Loucy (cell line): ENCODE data around the gene DDIT3.

Source experiments
- EZH2phosphoT487 ChIP-seq: fragments of 200-600 bp; IDR thresholded peaks from 2 replicates; pipeline ENCODE4 v1.6.1; 2018; ENCODE audit warnings: antibody characterized with exemption, mild to moderate bottlenecking, moderate library complexity, borderline replicate concordance
- TF ChIP-seq, protein P1 (sequence below): fragments of 200-600 bp; sonication (generic); conservative IDR thresholded peaks from 2 replicates; pipeline ENCODE4 v1.5.1; 2014; ENCODE audit warnings: mild to moderate bottlenecking, antibody characterized with exemption, low read length

DNA sequence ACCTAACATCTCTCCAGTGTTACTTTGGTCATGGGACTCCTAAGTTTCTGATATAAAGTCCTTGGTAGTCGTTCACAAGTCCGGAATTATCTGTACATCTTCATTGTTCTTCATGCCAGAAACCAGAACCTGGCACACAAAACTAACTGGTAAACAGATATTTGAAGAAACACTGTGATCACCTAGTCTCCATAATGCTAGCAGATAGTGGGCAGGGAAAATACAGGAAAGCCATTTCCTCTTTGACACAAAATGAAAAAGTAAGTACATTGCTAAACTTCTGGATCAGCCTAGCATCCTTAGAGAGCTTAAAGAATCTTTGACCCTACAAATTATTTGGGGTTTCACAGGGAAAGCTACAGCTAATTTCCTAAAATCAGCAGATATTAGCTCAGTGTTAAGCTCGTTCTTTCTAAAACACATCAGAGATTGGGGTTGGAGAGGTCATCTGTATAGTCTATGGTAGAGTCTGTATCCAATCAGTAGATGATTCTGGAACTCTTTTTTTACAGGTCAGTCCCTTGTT is 4.8 kb downstream of the DDIT3 start:
- TF ChIP-seq, protein P1, sequence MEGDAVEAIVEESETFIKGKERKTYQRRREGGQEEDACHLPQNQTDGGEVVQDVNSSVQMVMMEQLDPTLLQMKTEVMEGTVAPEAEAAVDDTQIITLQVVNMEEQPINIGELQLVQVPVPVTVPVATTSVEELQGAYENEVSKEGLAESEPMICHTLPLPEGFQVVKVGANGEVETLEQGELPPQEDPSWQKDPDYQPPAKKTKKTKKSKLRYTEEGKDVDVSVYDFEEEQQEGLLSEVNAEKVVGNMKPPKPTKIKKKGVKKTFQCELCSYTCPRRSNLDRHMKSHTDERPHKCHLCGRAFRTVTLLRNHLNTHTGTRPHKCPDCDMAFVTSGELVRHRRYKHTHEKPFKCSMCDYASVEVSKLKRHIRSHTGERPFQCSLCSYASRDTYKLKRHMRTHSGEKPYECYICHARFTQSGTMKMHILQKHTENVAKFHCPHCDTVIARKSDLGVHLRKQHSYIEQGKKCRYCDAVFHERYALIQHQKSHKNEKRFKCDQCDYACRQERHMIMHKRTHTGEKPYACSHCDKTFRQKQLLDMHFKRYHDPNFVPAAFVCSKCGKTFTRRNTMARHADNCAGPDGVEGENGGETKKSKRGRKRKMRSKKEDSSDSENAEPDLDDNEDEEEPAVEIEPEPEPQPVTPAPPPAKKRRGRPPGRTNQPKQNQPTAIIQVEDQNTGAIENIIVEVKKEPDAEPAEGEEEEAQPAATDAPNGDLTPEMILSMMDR = no peak
- TF ChIP-seq EZH2phosphoT487 = no peak
